Measurements from ENCODE around the gene NOL6. TPM values are rescaled to one million over a fixed set of nuclear protein-coding genes. Genes with fewer than 3 reads are reported as not detected.
A peak's percentile ranks its signal among the peaks of the same experiment; 100 is the strongest.

NOL6 gene
- total RNA-seq, 2 experiments from 2014 or later = 38.2 to 38.6 TPM

DNA sequence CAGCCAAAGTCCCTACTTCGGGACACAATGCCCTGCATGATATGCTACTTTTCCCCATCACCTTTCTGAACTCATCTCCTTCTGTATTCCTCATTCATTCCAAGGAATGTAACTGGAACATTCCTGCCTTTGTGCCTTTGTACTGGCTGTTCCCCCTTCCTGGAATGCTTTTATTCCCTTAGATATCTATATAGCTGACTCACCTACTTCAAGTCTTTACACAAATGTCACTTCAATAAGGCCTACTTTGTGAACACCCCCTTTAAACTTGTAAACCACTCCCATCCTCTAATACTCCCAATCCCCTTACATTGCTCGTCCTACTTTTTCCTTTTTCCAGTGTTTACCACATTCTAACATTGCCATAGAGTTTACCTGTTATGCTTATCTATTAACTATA lies 2.4 kb downstream of the NOL6 start:
- Mint-ChIP-seq H3K27ac (no peak overlapping the region), H3K9me3 (no peaks in the 10 kb centered on the region), H3K4me1 (ENCODE audit: low read depth) (peaks cover 32% of the 10 kb centered on the region), H3K4me3 (no peak overlapping the region), H3K36me3 (ENCODE audit: low read depth) (peaks cover 32% of the 10 kb centered on the region), H3K27me3 (ENCODE audit: low read depth) (no peaks in the 10 kb centered on the region)
- intact Hi-C loops (cut with micrococcal nuclease) = loop anchor here (5.0 to 10.0 kb wide), 3 partner anchors 343 to 656 kb away; partner anchors contain the start of genes DCAF12, UBAP2 and UBE2R2
- CTCF ChIA-PET = interaction anchor here (0.8 to 4.8 kb wide), 6 partner anchors 19 to 110 kb away, joined by 4 to 23 read pairs (median 13); no protein-coding TSS in a partner anchor
- no peak for DNase-seq

DNA sequence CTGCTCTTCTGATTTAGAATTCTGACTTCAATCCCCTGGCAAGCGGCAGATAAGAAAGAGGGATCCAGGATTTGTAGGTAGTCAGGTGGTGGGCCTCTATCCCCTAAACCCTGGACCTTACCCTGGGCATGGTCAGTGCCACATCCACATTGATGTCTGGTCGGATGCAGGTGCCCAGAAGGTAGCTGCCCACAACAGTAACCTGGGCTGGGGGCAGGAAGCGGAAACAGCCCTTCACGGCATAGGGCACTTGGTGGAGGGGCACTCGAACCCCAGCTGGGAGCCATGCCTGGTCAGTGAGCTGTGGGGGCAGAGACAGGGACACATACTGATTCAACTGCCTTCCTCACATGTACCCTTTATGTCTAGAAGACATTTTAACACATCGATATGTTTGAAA lies 3.8 kb downstream of the NOL6 start:
- no peak overlapping the region for H3K27ac Mint-ChIP-seq
- H3K4me3 Mint-ChIP-seq = no peak overlapping the region
- no peaks in the 10 kb centered on the region for H3K27me3 Mint-ChIP-seq (ENCODE audit: low read depth)
- intact Hi-C loops (cut with micrococcal nuclease) = loop anchor here (5.0 to 10.0 kb wide), 3 partner anchors 345 to 657 kb away; partner anchors contain the start of genes DCAF12, UBAP2 and UBE2R2
- DNase-seq = no peak
- H3K36me3 Mint-ChIP-seq (ENCODE audit: low read depth) = peaks cover 34% of the 10 kb centered on the region
- H3K9me3 Mint-ChIP-seq = no peaks in the 10 kb centered on the region
- CTCF ChIA-PET = interaction anchor here (0.9 to 9.9 kb wide), 4 partner anchors 20 to 95 kb away, joined by 3 to 159 read pairs (median 7); partner anchors contain the start of gene AQP3
- H3K4me1 Mint-ChIP-seq (ENCODE audit: low read depth) = peaks cover 32% of the 10 kb centered on the region

DNA sequence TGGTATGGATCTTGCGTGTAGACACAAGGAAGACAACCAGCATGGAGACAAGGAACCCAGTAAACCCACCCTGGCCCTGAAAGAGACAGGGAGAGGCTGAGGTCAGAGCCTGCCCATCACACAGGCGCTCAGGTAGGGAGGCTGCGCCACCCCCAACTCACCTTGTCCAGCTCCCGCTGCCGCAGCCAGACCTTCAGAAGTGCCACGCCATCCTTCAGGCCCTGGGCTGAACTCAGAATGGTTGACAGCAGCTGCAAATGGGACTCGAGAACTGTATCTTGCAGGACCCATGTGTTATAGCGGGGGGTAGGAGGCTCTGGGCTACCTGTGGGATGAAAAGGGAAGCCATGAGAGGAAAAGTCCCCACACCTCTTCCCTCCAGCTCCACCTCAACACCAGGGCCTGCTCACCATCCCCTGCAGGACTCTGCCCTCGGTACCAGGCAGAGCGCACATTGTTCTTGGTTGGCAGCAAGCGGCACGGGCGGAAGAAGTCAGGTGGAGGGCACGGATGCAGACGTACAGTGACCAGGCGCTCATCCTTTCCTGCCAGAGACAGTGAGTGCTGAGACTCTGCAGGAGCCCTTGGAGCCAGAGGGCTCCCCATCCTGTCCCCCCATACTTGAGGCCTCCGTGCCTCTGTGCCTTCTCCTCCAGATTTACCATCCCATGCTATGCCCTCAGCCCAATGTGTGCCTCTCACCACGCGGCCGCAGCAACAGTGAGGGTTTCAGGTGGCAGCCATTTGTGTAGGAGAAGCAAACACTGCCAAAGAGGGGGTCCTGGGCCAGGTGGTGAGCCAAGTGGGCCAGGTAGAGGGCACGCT lies 4.7 kb downstream of the NOL6 start:
- Mint-ChIP-seq H3K27me3 (ENCODE audit: low read depth) (no peaks in the 10 kb centered on the region), H3K36me3 (ENCODE audit: low read depth) (peaks cover 34% of the 10 kb centered on the region), H3K27ac (no peak overlapping the region), H3K4me3 (no peak overlapping the region), H3K4me1 (ENCODE audit: low read depth) (peaks cover 30% of the 10 kb centered on the region), H3K9me3 (no peaks in the 10 kb centered on the region)
- DNase-seq = no peak
- CTCF ChIA-PET = interaction anchor here (0.8 to 9.9 kb wide), 3 partner anchors 19 to 94 kb away, joined by 5 to 159 read pairs (median 7); partner anchors contain the start of gene AQP3
- intact Hi-C loops (cut with micrococcal nuclease) = no loop called here

DNA sequence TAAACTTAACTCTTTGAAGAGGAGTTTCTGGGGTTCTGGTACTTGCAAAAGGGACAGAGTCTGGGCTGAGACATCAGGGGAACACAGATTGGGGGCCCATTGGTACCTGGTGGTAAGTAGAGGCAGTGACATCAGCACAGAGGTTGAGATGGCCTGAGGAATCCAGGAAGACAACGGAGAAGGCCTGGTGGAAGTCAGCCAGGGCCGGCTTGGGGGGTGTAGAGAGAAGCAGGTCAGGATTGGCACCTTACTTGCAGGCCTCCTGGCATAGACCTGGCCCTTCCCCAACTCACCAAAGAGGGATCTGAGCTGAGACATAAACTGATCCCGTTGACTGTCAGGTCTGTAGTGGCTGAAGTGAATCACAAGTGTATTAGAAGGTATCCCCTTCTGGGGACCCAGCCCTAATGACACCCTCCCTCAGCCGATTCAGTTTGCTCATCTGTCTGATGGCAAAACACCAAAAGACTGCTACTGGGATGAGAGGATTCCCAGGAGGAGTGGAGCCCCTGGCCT lies 5.5 kb downstream of the NOL6 start:
- H3K27me3 Mint-ChIP-seq (ENCODE audit: low read depth) = no peaks in the 10 kb centered on the region
- no peak for DNase-seq
- CTCF ChIA-PET = interaction anchor here (1.2 to 9.9 kb wide), 6 partner anchors 10 to 183 kb away, joined by 3 to 159 read pairs (median 59); partner anchors contain the start of genes AQP3 and AQP7
- no peak overlapping the region for H3K27ac Mint-ChIP-seq
- intact Hi-C loops (cut with micrococcal nuclease) = no loop called here
- H3K36me3 Mint-ChIP-seq (ENCODE audit: low read depth) = peaks cover 32% of the 10 kb centered on the region
- H3K9me3 Mint-ChIP-seq = no peaks in the 10 kb centered on the region
- H3K4me3 Mint-ChIP-seq = no peak overlapping the region
- peaks cover 28% of the 10 kb centered on the region for H3K4me1 Mint-ChIP-seq (ENCODE audit: low read depth)

DNA sequence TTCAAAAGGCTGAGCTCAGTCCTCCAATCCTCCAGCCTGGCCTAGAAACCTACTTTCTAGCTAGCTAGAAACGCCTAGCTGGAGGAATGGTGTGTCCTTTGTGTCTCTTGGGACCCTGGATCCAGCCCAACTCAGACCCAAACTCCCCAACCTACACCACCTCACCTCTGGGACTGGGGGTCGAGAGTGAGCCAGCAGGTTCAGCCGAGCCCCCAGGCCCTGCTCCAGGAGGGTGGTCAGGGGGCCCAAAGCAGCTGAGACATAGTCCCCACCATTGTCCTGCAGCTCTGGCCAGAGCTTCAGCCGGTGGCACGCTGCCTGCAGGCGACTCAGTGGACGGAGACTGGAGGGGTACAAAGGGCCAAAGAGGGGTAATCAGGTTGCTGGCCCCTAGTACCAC lies 6.2 kb downstream of the NOL6 start:
- Mint-ChIP-seq H3K36me3 (ENCODE audit: low read depth) (peaks cover 36% of the 10 kb centered on the region), H3K4me1 (ENCODE audit: low read depth) (peaks cover 23% of the 10 kb centered on the region), H3K4me3 (no peak overlapping the region), H3K9me3 (no peaks in the 10 kb centered on the region), H3K27ac (no peak overlapping the region), H3K27me3 (ENCODE audit: low read depth) (no peaks in the 10 kb centered on the region)
- intact Hi-C loops (cut with micrococcal nuclease) = loop anchor here (2.0 kb wide), 1 partner anchor 181 kb away; no protein-coding TSS in a partner anchor
- CTCF ChIA-PET = interaction anchor here (0.7 to 9.9 kb wide), 22 partner anchors 8 to 182 kb away, joined by 3 to 159 read pairs (median 6); partner anchors contain the start of genes AQP3 and AQP7
- no peak for DNase-seq

DNA sequence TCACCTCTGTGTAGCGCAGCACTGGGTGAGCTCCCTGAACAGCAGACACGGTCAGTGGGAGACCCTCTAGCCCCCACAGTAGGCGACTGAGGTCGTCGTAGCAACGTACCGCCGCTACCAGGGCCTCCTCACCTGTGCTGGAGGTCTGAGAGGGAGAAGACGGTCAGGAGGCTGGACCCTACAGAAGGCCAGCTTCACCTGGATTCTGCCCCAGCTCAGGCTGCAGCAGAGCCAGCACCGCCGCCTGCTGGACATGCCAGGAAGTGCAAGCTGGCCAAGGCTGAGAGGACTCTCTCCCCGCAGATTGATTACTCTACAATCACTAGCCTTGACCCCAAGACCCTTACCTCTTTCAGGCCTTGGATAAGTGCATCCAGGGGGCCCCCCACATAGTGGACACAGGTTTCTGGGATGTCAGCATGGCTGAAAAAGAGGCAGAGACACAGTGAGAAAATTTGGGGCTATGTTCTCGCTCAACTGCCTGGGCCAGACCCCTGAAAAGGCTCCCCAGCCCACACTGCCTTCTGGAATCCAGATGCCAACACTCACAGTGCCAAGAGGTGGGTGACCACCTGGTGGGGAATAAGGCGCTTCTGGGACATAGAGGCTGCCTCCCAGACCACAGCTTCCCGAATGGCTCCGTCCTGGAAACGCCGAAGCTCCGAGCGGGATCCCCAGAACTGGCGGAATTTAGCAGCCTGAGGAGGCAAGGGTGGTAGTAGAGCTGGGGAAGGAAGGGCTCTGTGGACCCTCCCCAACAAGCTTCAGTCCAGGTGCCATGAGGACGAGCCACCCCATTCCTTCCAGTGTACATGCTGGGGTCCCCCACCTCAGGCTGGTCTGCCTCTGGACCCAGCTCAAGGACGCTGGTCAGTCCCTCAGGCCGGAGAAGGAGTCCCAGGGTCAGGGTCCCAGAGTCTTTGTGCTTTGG lies 6.9 kb downstream of the NOL6 start:
- DNase-seq = peak; percentile 81
- Mint-ChIP-seq H3K9me3 (no peaks in the 10 kb centered on the region), H3K4me3 (no peak overlapping the region), H3K27ac (peak overlapping the region; percentile 24), H3K27me3 (ENCODE audit: low read depth) (no peaks in the 10 kb centered on the region), H3K36me3 (ENCODE audit: low read depth) (peaks cover 34% of the 10 kb centered on the region), H3K4me1 (ENCODE audit: low read depth) (peaks cover 16% of the 10 kb centered on the region)
- intact Hi-C loops (cut with micrococcal nuclease) = loop anchor here (1.0 to 2.0 kb wide), 4 partner anchors 20 to 180 kb away; partner anchors contain the start of gene AQP3
- CTCF ChIA-PET = interaction anchor here (0.6 to 9.9 kb wide), 29 partner anchors 9 to 181 kb away, joined by 3 to 159 read pairs (median 4); partner anchors contain the start of genes AQP3 and AQP7

DNA sequence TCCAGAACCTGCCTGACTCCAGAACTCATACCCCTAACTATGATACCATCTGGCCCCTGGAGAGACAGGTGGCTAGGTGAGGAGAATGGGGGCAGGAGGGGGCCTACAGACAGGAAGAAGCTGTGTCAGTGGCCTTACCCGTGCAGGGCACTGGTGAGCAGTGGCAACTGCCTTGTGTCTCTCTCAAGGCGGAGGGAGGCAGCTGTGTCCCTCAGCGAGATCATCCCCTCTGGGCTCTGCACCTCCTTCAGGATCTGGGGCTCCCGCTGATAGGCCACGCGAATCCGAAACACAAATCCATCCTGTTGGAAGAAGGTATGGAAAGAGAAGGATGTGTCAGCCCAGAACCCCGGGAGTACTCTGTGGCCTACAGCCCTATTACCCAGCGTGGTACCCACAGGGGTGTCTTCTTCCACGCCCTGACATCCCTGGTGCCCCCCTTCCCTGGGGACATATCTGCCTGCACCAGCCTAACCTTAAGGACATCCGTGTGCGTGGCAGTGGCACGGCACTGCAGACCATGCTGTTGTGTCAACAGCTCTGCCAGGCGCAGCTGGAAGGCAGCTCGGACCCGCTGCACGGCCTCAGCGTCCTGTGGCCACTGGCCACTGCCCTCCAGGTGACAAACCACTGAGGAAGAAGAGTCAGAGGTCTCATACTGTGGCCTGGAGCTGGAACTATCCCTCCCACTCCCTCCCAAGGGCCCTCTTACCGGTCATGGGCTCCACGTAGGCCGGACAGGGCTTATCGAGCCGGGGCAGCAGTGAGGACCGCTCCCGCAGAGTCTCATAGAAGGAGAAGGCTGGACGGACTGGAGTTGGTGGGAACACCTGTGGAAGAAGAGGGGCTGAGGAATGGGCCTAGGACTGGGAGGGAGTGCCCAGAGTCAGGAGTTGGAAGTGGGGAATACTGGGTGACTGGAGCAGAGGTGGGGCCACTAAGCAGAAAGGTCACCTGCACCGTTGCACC lies 7.8 kb downstream of the NOL6 start:
- no peaks in the 10 kb centered on the region for H3K9me3 Mint-ChIP-seq
- peaks cover 28% of the 10 kb centered on the region for H3K36me3 Mint-ChIP-seq (ENCODE audit: low read depth)
- CTCF ChIA-PET = interaction anchor here (0.6 to 9.9 kb wide), 22 partner anchors 8 to 179 kb away, joined by 3 to 159 read pairs (median 6); partner anchors contain the start of genes AQP3, AQP7 and NOL6
- H3K27ac Mint-ChIP-seq = peak overlapping the region; percentile 24
- no peaks in the 10 kb centered on the region for H3K27me3 Mint-ChIP-seq (ENCODE audit: low read depth)
- intact Hi-C loops (cut with micrococcal nuclease) = loop anchor here (1.0 to 2.0 kb wide), 4 partner anchors 19 to 179 kb away; partner anchors contain the start of gene AQP3
- peaks cover 8% of the 10 kb centered on the region for H3K4me1 Mint-ChIP-seq (ENCODE audit: low read depth)
- no peak overlapping the region for H3K4me3 Mint-ChIP-seq
- DNase-seq = no peak

DNA sequence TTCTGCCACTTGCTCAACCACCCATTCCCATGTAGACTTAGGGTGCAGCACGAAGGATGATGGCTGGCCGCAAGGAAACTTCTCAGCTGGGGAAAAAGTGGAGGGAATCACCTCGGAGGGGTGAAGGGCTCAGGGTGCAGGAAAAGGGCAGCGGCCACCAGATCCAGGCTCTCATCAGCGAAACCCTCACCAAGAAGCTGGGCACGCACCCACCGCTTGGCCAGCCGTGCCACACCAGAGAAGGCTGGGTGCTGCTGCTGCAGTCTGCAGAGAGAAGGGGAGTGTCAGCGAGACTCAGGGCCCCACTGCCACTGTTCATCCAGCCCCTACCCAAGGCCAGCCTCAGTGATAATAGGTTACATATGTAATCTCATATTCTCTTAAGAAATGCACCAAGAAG lies 8.6 kb downstream of the NOL6 start:
- Mint-ChIP-seq H3K27ac (peak overlapping the region; percentile 30), H3K4me3 (no peak overlapping the region), H3K4me1 (ENCODE audit: low read depth) (peaks cover 6% of the 10 kb centered on the region), H3K27me3 (ENCODE audit: low read depth) (no peaks in the 10 kb centered on the region), H3K36me3 (ENCODE audit: low read depth) (peaks cover 24% of the 10 kb centered on the region), H3K9me3 (no peaks in the 10 kb centered on the region)
- DNase-seq = no peak
- CTCF ChIA-PET = interaction anchor here (1.0 to 9.9 kb wide), 5 partner anchors 9 to 90 kb away, joined by 9 to 159 read pairs (median 69); partner anchors contain the start of genes AQP3, AQP7 and NOL6
- intact Hi-C loops (cut with micrococcal nuclease) = no loop called here

DNA sequence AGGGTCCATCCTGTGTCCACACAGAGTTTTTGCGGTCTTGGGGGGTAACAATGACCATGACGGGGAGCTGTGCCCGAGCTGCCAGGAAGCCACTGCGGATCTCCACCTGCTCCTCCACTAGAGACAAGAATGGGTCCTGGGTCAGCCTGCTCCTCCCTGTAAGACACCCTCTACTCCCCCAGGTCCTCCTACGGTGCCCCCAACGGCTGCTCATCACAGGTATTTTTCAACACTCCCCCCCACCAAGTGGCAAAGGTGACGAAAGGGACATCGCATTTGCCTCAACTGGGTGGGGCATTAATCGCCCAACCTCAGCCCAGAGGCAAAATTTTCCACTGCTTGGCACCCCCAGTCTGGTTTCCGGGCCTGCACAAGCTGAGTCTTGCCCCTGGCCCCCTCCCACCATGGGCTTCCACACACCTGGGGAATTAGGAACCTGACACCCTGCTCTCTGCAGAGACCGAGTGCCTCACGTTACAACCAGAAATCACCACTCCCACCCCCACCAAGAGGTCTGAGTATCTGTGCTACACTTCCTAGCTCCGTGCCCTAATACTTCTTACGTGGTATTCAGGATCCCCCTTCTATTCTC lies 9.6 kb downstream of the NOL6 start:
- CTCF ChIA-PET = interaction anchor here (0.6 to 9.9 kb wide), 7 partner anchors 10 to 342 kb away, joined by 3 to 159 read pairs (median 49); partner anchors contain the start of genes AQP3, AQP7 and NOL6
- intact Hi-C loops (cut with micrococcal nuclease) = no loop called here
- no peak for DNase-seq
- Mint-ChIP-seq H3K36me3 (ENCODE audit: low read depth) (peaks cover 18% of the 10 kb centered on the region), H3K9me3 (no peaks in the 10 kb centered on the region), H3K27me3 (ENCODE audit: low read depth) (no peaks in the 10 kb centered on the region), H3K27ac (no peak overlapping the region), H3K4me1 (ENCODE audit: low read depth) (peaks cover 7% of the 10 kb centered on the region), H3K4me3 (no peak overlapping the region)

DNA sequence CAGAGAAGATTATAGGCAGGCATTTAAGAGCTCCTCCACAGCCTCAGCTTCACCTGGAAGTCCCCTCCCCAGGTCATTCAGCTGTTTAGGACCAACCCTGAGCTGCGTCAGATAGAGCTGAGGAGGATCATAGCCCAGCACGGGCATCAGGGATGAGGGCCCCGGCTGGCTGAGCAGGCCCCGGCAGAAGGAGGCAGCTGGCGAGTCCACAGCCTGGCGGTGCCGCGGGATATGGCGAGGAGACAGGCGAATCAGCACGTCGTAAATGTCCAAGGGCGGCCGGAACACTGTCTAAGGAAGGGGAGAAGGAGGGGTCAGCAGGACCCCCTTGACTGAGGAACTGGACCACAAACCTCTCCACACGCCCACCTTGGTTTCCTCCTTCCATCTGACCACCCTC lies 10.6 kb downstream of the NOL6 start:
- H3K9me3 Mint-ChIP-seq = no peaks in the 10 kb centered on the region
- H3K36me3 Mint-ChIP-seq (ENCODE audit: low read depth) = peaks cover 16% of the 10 kb centered on the region
- intact Hi-C loops (cut with micrococcal nuclease) = no loop called here
- H3K27ac Mint-ChIP-seq = no peak overlapping the region
- no peak for DNase-seq
- CTCF ChIA-PET = interaction anchor here (0.6 to 9.9 kb wide), 7 partner anchors 10 to 88 kb away, joined by 3 to 159 read pairs (median 49); partner anchors contain the start of genes AQP3, AQP7 and NOL6
- no peak overlapping the region for H3K4me3 Mint-ChIP-seq
- no peaks in the 10 kb centered on the region for H3K27me3 Mint-ChIP-seq (ENCODE audit: low read depth)
- H3K4me1 Mint-ChIP-seq (ENCODE audit: low read depth) = peaks cover 16% of the 10 kb centered on the region
